Muscle layer of colon (tissue), 2 donors: Measurements from ENCODE around the gene CENPT.

Source experiments
- H3K27ac ChIP-seq: one replicate; pipeline ENCODE4 v1.7.0; 2013; ENCODE audit warnings: low read depth, mild to moderate bottlenecking, low read length, moderate library complexity
- H3K27me3 ChIP-seq, 2 donors: one replicate each; pipeline ENCODE4 v1.7.0; 2013; ENCODE audit warnings: low read length in 2 of 2, mild to moderate bottlenecking in 2 of 2; ENCODE audit not compliant: insufficient read depth in 2 of 2, control insufficient read depth in 1 of 2
- H3K36me3 ChIP-seq: one replicate; pipeline ENCODE4 v1.7.0; 2013; ENCODE audit warnings: mild to moderate bottlenecking, low read length; ENCODE audit not compliant: insufficient read depth
- H3K4me1 ChIP-seq: one replicate; pipeline ENCODE4 v1.7.0; 2013; ENCODE audit warnings: mild to moderate bottlenecking, low read length; ENCODE audit not compliant: insufficient read depth
- H3K4me3 ChIP-seq, 2 donors: one replicate each; pipeline ENCODE4 v1.7.0; 2013; ENCODE audit warnings: low read length in 2 of 2, low read depth in 1 of 2, mild to moderate bottlenecking in 1 of 2, moderate library complexity in 1 of 2
- H3K9ac ChIP-seq: one replicate; pipeline ENCODE4 v1.7.0; 2013; ENCODE audit warnings: low read length
- H3K9me3 ChIP-seq: one replicate; pipeline ENCODE4 v1.7.0; 2013; ENCODE audit warnings: mild to moderate bottlenecking, low read length
- donor health status: abdominal sarcoma.
- donor health status: Adenocarcinoma of cecum.

Gene CENPT

GRCh38 chr16:67804853-67805542, 42.5 kb downstream of the CENPT start:
- Histone ChIP-seq H3K4me3 (peak overlapping the region; percentile 71 to 76), H3K36me3 (peaks cover 7% of the 10 kb centered on the region), H3K27ac (no peak overlapping the region), H3K27me3 (no peaks in the 10 kb centered on the region), H3K4me1 (peaks cover 27% of the 10 kb centered on the region), H3K9me3 (no peaks in the 10 kb centered on the region), H3K9ac (no peak overlapping the region)

DNA sequence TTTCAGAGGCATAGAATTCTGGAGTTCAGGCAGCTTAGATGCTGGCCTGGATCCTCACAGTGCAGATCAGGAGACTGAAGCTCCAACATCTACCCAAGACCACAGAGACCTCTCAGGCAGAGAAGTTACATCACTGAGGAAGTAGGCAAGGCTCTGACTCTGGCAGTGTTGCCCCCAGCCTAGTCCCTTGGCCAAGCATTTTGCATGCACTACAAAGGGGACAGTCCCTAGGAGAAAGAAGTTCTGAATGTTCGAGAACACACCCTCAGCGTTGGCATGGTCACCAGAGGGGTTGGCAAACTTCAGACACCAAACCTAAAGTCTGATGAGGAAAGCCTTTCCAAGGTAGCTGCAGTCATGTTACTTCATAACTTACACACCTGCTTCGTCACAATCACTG, 43.6 kb downstream of the CENPT start:
- Histone ChIP-seq H3K4me1 (peaks cover 27% of the 10 kb centered on the region), H3K36me3 (peaks cover 7% of the 10 kb centered on the region), H3K27ac (no peak overlapping the region), H3K27me3 (no peaks in the 10 kb centered on the region), H3K9ac (no peak overlapping the region), H3K9me3 (no peaks in the 10 kb centered on the region), H3K4me3 (no peak overlapping the region)

GRCh38 chr16:67801883-67802282, 45.6 kb downstream of the CENPT start:
- Histone ChIP-seq H3K9me3 (no peaks in the 10 kb centered on the region), H3K27me3 (no peaks in the 10 kb centered on the region), H3K9ac (no peak overlapping the region), H3K36me3 (peaks cover 7% of the 10 kb centered on the region), H3K27ac (no peak overlapping the region), H3K4me1 (peaks cover 22% of the 10 kb centered on the region), H3K4me3 (no peak overlapping the region)

- no peak overlapping the region for H3K27ac ChIP-seq
- H3K36me3 ChIP-seq: peaks cover 7% of the 10 kb centered on the region
- no peaks in the 10 kb centered on the region for H3K9me3 ChIP-seq
- H3K9ac ChIP-seq: no peak overlapping the region
- no peaks in the 10 kb centered on the region for H3K27me3 ChIP-seq
- no peak overlapping the region for H3K4me3 ChIP-seq
- peaks cover 22% of the 10 kb centered on the region for H3K4me1 ChIP-seq
These were observed 46.3 kb downstream of the CENPT start for GRCh38 chr16:67801241-67801640.

- Histone ChIP-seq H3K27me3 (no peaks in the 10 kb centered on the region), H3K36me3 (peaks cover 7% of the 10 kb centered on the region), H3K9me3 (no peaks in the 10 kb centered on the region), H3K27ac (no peak overlapping the region), H3K9ac (no peak overlapping the region), H3K4me3 (no peak overlapping the region), H3K4me1 (peaks cover 18% of the 10 kb centered on the region)
These were observed 47.1 kb downstream of the CENPT start for GRCh38 chr16:67800338-67800926.

DNA sequence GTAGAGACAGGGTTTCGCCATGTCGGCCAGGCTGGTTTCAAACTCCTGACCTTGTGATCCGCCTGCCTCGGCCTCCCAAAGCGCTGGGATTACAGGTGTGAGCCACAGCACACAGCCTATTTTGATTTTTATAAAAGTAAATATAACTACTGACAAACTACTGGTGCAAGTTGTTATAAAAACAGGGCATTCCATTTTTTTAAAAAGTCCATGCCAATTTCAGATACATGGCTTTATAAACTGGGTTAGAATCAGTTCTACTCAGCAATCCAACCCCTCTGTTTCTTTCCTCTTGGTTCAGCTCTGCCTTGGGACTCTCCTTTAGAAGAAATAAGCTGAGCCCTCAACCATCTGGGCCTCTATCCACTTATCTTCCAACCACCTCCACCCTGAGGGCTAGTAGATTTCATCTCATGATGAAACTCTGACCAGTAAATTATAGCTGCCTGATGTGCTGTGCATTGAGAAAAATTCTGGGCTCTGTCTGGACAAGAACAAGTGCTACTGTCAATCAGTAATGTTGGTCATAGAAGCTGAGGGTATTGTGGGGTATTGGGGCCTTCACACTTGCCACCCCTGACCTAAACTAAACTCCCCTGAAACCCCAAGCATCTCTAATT, 51.3 kb downstream of the CENPT start:
- Histone ChIP-seq H3K4me1 (peaks cover 8% of the 10 kb centered on the region), H3K36me3 (peaks cover 3% of the 10 kb centered on the region), H3K27ac (no peak overlapping the region)

DNA sequence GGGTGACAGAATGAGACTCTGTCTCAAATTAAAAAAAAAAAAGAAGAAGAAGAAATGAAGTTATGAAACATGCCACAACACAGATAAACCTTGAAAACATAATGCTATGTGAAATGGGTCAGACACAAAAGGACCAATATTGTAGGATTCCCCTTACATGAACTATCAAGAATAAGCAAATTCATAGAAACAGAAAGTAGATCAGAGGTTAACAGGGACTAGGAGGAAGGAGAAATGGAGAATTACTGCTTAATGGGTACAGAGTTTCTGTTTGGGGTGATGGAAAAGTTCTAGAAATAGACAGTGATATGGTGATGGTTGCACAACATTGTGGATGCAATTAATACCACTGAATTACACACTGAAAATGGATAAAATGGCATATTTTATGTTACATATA, 57.4 kb downstream of the CENPT start:
- Histone ChIP-seq H3K9ac (no peak overlapping the region), H3K4me1 (no peaks in the 10 kb centered on the region), H3K27me3 (no peaks in the 10 kb centered on the region), H3K4me3 (no peak overlapping the region), H3K27ac (no peak overlapping the region), H3K36me3 (no peaks in the 10 kb centered on the region), H3K9me3 (no peaks in the 10 kb centered on the region)

More for the DNA sequence above, 51.3 kb downstream of the CENPT start:
- no peak overlapping the region for H3K9ac ChIP-seq
- no peak overlapping the region for H3K4me3 ChIP-seq
- no peaks in the 10 kb centered on the region for H3K27me3 ChIP-seq
- no peaks in the 10 kb centered on the region for H3K9me3 ChIP-seq

- no peak overlapping the region for H3K4me3 ChIP-seq
- H3K9ac ChIP-seq: no peak overlapping the region
- no peaks in the 10 kb centered on the region for H3K4me1 ChIP-seq
- no peaks in the 10 kb centered on the region for H3K9me3 ChIP-seq
- H3K36me3 ChIP-seq: no peaks in the 10 kb centered on the region
- H3K27me3 ChIP-seq: no peaks in the 10 kb centered on the region
- H3K27ac ChIP-seq: no peak overlapping the region
These were observed 61.0 kb downstream of the CENPT start for GRCh38 chr16:67786491-67786890.

DNA sequence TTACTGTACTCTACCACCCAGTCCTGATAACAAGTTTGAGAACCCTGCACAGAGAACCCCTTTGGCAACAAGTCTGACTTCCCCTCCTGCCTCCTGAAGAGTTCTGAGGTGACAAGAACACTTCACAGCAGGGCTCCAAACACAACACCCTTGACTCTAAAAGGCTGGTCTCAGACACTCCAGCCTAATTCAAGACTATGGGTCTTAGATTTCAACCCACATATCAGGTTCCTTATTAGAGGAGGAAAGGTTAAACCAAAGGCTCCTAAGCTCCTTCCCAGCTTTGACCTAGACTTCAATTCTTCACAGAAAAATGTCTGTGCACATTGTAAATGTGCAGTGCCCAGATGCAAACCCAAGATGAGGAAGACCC, 64.2 kb downstream of the CENPT start:
- H3K9ac ChIP-seq: no peak overlapping the region
- H3K27me3 ChIP-seq: no peaks in the 10 kb centered on the region
- no peaks in the 10 kb centered on the region for H3K4me1 ChIP-seq
- H3K27ac ChIP-seq: no peak overlapping the region
- H3K4me3 ChIP-seq: no peak overlapping the region
- no peaks in the 10 kb centered on the region for H3K36me3 ChIP-seq
- H3K9me3 ChIP-seq: no peaks in the 10 kb centered on the region

DNA sequence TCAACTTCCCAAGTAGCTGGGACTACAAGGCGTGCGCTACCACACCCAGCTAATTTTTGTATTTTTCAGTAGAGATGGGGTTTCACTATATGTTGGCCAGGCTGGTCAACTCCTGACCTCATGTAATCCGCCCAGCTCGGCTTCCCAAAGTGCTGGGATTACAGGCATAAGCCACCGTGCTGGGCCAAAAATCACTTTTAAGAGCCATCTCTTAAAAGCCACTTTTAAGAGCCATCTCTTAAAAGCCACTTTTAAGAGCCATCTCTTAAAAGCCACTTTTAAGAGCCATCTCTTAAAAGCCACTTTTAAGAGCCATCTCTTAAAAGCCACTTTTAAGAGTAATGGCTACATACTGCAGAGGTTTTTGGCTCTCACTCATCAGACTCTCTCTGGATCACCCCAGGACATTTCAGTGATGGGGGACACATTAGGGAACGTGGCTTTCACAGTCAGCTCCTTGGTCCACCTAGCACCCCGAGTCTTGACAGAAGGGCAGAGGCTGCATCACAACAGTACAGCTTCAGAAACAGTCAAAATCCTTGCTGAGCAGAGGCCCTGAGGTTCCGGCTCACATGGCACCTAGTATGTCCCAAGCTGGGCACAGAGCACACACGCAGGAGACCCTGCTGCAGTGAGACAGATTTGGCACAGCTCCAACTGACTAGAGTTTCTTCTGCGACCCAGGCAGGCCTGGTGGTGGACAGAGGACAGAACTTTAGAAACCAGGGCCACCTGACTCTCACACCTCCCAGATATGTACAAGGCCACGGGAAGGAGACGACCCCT, 64.7 kb downstream of the CENPT start:
- no peak overlapping the region for H3K9ac ChIP-seq
- H3K27ac ChIP-seq: no peak overlapping the region
- H3K9me3 ChIP-seq: no peaks in the 10 kb centered on the region
- no peaks in the 10 kb centered on the region for H3K27me3 ChIP-seq
- H3K4me3 ChIP-seq: no peak overlapping the region
- H3K4me1 ChIP-seq: no peaks in the 10 kb centered on the region
- no peaks in the 10 kb centered on the region for H3K36me3 ChIP-seq

GRCh38 chr16:67781565-67781921, 66.0 kb downstream of the CENPT start:
- Histone ChIP-seq H3K27me3 (no peaks in the 10 kb centered on the region), H3K27ac (no peak overlapping the region), H3K4me3 (no peak overlapping the region), H3K4me1 (no peaks in the 10 kb centered on the region), H3K36me3 (no peaks in the 10 kb centered on the region), H3K9ac (no peak overlapping the region), H3K9me3 (no peaks in the 10 kb centered on the region)
